HUES64 (cell line): ENCODE data around the gene SULT4A1.

ENCODE experiments used
- H3K27ac ChIP-seq: 2 replicates; pipeline ENCODE4 v1.7.0; 2013; ENCODE audit warnings: low read depth, low read length, inconsistent platforms
- H3K27me3 ChIP-seq: 2 replicates; pipeline ENCODE4 v1.6.1; 2013; ENCODE audit warnings: mild to moderate bottlenecking, low read length; ENCODE audit not compliant: insufficient read depth
- H3K36me3 ChIP-seq: 2 replicates; pipeline ENCODE4 v1.6.1; 2013; ENCODE audit warnings: mild to moderate bottlenecking, low read length; ENCODE audit not compliant: insufficient read depth
- H3K4me1 ChIP-seq: 2 replicates; pipeline ENCODE4 v1.6.1; 2013; ENCODE audit warnings: mild to moderate bottlenecking, low read length, moderate library complexity; ENCODE audit not compliant: insufficient read depth
- H3K4me3 ChIP-seq: 2 replicates; pipeline ENCODE4 v1.5.1; 2013; ENCODE audit warnings: mild to moderate bottlenecking, low read length, moderate library complexity
- H3K9ac ChIP-seq: 2 replicates; pipeline ENCODE4 v1.6.1; 2013; ENCODE audit warnings: mild to moderate bottlenecking, low read depth, low read length
- H3K9me3 ChIP-seq: 2 replicates; pipeline ENCODE4 v1.6.1; 2013; ENCODE audit warnings: low read depth, low read length; ENCODE audit not compliant: insufficient read depth
- WGBS: fragments of 150-250, 120-280 bp; methylation state at CpG from one replicate; pipeline ENCODE4 v1.1.7; 2013; ENCODE audit warnings: missing lambda C conversion rate; 5-methylcytosine and 5-hydroxymethylcytosine counted together

Gene SULT4A1

DNA sequence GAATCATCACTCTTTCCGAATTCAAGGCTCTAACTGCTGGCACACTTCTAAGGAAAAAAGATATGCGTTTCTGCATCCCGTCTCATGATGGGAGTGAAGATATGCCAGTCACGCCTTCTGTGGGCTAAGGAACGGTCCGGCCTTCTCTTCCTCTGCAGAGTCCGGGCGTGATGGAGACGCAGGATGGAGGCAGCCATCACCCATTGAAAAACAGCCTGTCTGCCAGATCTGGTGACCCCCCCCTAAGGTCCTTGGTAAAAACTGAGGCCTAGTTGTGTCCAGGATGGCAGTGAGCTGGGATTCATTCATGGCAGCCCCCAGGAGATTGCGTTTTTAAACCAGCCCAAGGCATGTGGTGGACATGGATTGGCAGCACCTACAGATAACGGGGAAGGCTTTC lies 43.3 kb downstream of the SULT4A1 start:
- Histone ChIP-seq H3K9me3 (no peaks in the 10 kb centered on the region), H3K4me3 (no peak overlapping the region), H3K4me1 (peaks cover 13% of the 10 kb centered on the region), H3K27me3 (no peaks in the 10 kb centered on the region), H3K27ac (no peak overlapping the region), H3K36me3 (no peaks in the 10 kb centered on the region), H3K9ac (no peak overlapping the region)
- 94% methylated on average over 11 of the region's 11 CpGs for WGBS

DNA sequence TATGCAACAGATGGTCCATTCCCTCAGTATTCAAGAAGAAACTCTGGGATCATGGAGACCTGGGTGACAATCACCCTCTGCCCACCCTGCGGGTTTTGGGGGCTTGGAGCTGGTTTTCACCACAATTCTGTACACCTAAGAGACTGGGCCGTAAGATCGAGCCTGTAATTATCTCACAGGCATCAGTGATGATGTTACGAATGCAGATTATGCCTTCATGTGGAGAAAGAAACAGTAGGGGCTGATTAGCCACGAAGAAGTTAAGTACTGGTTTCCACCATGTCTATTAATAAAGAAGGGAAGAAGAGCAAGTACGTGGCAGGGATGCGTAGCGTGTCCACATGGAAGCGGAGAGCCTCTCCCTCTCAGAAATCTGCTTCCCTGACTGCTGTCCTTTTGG lies 44.9 kb downstream of the SULT4A1 start:
- Histone ChIP-seq H3K9me3 (no peaks in the 10 kb centered on the region), H3K4me3 (no peak overlapping the region), H3K9ac (no peak overlapping the region), H3K36me3 (no peaks in the 10 kb centered on the region), H3K27me3 (no peaks in the 10 kb centered on the region), H3K4me1 (peaks cover 6% of the 10 kb centered on the region), H3K27ac (no peak overlapping the region)
- WGBS: 94% methylated on average over 9 of the region's 9 CpGs

DNA sequence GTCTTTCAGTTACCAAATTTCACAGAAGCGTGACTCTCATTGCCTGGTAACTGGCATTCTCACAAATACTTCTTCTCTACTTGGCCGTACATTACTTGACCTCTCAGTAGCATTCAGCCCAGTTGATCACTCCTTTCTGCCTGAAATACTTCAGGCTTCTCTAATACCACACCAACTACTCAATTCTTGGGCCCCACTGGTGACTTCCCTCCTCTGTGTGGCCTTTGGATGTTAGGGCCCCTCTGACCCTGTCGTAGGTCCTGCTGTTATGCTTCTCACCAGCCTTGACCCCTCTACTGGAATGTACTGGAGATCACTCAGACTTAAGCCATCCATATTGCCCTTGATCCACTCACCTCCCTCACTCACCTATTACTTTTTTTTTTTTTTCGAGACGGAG lies 48.0 kb downstream of the SULT4A1 start:
- peaks cover 10% of the 10 kb centered on the region for H3K4me1 ChIP-seq
- WGBS: 93% methylated on average over 5 of the region's 5 CpGs
- no peaks in the 10 kb centered on the region for H3K27me3 ChIP-seq
- H3K9ac ChIP-seq: no peak overlapping the region
- H3K27ac ChIP-seq: no peak overlapping the region
- no peaks in the 10 kb centered on the region for H3K36me3 ChIP-seq
- no peak overlapping the region for H3K4me3 ChIP-seq
- no peaks in the 10 kb centered on the region for H3K9me3 ChIP-seq

DNA sequence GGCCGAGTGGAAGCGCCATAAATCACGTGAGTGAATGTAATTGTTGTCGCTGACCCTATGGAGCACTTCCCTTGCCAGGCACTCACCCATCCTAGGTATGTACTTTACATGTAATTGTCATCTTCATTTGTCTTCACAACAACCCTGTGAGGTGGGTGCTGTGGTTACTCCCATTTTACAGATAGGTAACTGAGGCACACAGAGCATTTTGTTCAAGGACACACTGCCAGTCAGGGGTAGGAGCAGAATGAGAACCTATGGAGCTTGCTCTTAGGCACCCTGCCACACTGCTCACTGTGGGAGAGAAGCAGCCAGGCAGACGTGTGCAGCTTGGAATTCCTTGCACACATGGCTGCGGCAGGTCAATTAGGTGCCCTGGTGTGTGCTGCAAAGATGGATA lies 49.4 kb downstream of the SULT4A1 start:
- H3K9ac ChIP-seq: peak overlapping the region; percentile 90
- no peaks in the 10 kb centered on the region for H3K9me3 ChIP-seq
- H3K4me3 ChIP-seq: peak overlapping the region; percentile 77
- H3K27me3 ChIP-seq: no peaks in the 10 kb centered on the region
- peak overlapping the region; percentile 80 for H3K27ac ChIP-seq
- WGBS: 19% methylated on average over 6 of the region's 6 CpGs
- peaks cover 10% of the 10 kb centered on the region for H3K4me1 ChIP-seq
- H3K36me3 ChIP-seq: no peaks in the 10 kb centered on the region

DNA sequence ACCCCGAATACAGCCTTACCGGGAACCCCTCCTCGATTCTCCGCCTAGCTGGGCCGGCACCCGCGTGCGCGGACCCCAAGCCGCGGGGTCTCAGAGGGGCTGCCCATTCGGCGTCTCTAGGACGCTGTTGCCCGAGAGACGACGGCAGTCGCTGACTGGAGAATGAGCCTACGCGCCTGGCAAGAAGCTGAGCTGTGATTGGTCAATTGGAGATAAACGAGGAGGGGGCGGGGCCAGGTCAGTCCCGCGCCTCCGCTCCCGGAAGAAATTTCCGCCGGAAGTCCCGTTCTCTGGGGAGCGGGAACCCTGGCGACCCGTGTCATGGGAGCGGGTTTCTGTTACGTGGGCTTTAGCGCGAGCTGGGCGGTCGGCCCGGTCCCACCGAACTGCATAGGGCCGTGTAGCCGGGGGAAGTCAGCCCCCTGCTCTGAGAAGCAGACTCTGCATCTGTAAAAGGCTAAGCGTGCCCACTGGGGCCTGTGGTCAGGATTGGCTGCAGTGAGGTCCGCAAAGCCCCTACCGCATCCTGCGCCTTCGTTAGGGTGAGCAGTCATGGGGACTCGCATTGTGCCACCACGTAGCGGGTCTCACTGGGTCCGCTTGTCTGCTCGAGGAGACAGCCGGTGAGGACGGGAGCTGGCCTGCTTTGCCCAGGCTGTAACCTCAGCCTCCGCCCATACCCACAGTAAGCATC lies 50.0 kb downstream of the SULT4A1 start, which contains the start of gene EFCAB6:
EFCAB6 (minus strand) TSS at position 157 of the 694 bp plus-strand sequence. CDS start 29,987 bp downstream, outside the sequence.
- peak within 1 kb of the TSS; percentile 90 for H3K9ac ChIP-seq
- peak within 1 kb of the TSS; percentile 80 for H3K27ac ChIP-seq
- no peaks in the 10 kb centered on the region for H3K36me3 ChIP-seq
- no peaks in the 10 kb centered on the region for H3K9me3 ChIP-seq
- H3K27me3 ChIP-seq: no peaks in the 10 kb centered on the region
- H3K4me1 ChIP-seq: peaks cover 10% of the 10 kb centered on the region
- H3K4me3 ChIP-seq: peak within 1 kb of the TSS; percentile 77
- 1% methylated on average over 55 of the region's 55 CpGs for WGBS

DNA sequence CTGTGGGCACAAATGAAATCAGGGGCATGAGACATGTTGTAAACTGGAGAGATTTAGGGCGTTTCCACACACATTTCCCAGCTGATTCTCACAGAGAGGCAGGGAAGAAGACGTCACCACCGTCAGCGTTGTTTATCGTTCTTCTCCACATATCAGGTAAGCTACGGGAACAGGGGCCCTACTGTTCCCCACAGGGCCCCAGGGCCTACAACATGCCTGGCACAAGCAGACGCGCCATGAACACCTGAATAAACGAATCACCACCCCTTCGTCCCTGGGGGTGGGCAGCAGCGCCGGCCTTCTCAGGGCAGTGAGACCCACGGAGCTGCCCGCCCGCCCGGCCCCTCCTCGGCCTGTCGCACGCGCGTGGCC lies 50.5 kb downstream of the SULT4A1 start:
- Histone ChIP-seq H3K9ac (peak overlapping the region; percentile 66; the same call in 1 of the 2 replicates), H3K36me3 (no peaks in the 10 kb centered on the region), H3K9me3 (no peaks in the 10 kb centered on the region), H3K4me3 (peak overlapping the region; percentile 77), H3K27me3 (no peaks in the 10 kb centered on the region), H3K4me1 (peaks cover 10% of the 10 kb centered on the region), H3K27ac (no peak overlapping the region)
- under 1% methylated on average over 21 of the region's 21 CpGs for WGBS

DNA sequence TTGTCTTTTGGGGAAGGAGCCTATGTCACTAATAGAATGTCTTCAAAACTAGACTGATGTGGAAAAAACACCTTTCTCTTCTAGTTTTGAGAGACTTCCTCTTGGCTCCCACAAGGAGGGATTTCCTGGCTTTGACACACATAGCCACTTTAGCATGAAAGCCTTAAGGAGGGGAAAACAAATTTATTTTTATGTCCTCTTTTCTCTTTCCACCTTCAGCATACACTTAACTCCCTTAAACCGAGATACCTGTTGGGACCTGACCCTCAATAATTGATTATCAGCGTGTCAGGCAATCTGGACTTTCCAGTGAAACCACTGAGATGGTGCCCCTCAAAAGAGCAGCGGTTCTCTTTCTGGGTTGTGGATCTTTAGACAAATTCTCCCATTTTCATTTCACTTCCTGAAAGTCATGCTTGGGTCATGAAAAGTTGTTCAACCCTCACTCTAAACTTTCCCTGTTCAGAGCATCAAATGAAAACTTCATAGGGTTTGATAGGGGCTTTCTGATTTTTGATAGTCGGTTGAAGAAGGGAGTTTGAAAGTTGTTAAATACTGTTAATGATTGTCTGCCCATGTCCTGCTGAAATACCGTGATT lies 59.3 kb downstream of the SULT4A1 start:
- no peak overlapping the region for H3K27ac ChIP-seq
- no peaks in the 10 kb centered on the region for H3K4me1 ChIP-seq
- no peaks in the 10 kb centered on the region for H3K9me3 ChIP-seq
- no peak overlapping the region for H3K9ac ChIP-seq
- H3K4me3 ChIP-seq: no peak overlapping the region
- no peaks in the 10 kb centered on the region; the same call in 1 of the 2 replicates for H3K27me3 ChIP-seq
- no peaks in the 10 kb centered on the region for H3K36me3 ChIP-seq
- WGBS: 77% methylated on average over 5 of the region's 5 CpGs

DNA sequence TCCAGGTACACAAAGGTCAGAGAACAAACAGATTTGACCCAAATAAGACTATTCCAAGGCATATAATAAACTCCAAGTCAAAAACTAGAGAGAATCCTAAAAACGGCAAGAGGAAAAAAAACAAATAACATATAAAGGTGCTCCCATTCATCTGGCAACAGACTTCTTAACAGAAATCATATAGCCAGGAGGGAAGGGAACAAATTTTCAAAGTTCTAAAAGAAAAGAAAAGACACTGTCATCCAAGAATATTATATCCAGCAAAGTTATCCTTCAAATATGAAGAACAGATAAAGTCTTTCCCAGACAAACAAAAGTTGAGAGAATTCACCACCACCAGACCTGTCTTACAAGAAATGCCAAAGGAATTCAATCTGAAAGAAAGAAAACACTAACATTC lies 61.3 kb downstream of the SULT4A1 start:
- 88% methylated on average over 1 of the region's 1 CpG for WGBS
- no peak overlapping the region for H3K4me3 ChIP-seq
- H3K4me1 ChIP-seq: no peaks in the 10 kb centered on the region
- no peaks in the 10 kb centered on the region; the same call in 1 of the 2 replicates for H3K27me3 ChIP-seq
- no peaks in the 10 kb centered on the region for H3K9me3 ChIP-seq
- H3K36me3 ChIP-seq: no peaks in the 10 kb centered on the region
- no peak overlapping the region for H3K9ac ChIP-seq
- no peak overlapping the region for H3K27ac ChIP-seq

DNA sequence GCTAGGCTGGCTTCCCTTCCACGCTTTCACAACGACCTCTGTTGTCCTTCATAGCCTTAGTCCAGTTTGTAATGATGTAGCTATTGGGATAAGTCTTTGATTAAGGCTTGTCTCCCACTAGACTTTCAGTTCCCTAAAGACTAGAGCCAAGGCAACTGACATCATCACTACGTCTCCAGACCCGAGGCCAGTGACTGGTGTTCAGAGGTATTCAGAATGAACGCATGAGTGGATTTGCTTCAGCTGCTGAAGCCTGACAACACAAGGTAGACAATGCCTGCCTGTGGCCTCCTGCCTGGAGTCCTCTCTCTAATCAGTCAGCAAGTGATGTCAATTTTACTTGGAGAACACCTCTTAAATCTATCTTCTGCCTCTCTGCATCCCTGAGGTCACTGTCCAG lies 63.8 kb downstream of the SULT4A1 start:
- Histone ChIP-seq H3K4me1 (no peaks in the 10 kb centered on the region), H3K27me3 (no peaks in the 10 kb centered on the region), H3K36me3 (no peaks in the 10 kb centered on the region), H3K27ac (no peak overlapping the region), H3K9me3 (no peaks in the 10 kb centered on the region), H3K9ac (no peak overlapping the region), H3K4me3 (no peak overlapping the region)
- WGBS: 87% methylated on average over 5 of the region's 5 CpGs

DNA sequence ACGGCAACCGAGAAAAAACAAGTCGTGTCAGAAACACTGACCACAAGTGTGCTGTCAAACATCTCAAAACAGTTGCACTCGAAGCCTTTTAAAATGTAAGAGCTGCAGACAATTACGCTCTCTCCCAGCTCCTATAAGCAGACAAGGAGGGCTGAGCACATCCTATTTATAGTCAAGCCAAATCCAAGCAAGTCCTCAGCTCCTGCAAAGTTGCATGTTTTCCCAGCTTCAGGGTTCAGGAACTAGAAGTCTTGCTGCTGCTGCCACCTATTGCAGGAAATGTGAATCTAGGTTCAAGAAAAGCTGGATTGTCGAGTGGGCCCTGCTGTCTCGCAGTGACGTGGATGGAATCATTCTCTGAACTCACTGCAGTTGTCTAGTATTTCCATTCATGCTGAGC lies 65.7 kb downstream of the SULT4A1 start:
- H3K4me3 ChIP-seq: no peak overlapping the region
- H3K36me3 ChIP-seq: no peaks in the 10 kb centered on the region
- no peaks in the 10 kb centered on the region for H3K4me1 ChIP-seq
- H3K27me3 ChIP-seq: no peaks in the 10 kb centered on the region
- WGBS: 81% methylated on average over 8 of the region's 8 CpGs
- no peak overlapping the region for H3K9ac ChIP-seq
- H3K9me3 ChIP-seq: no peaks in the 10 kb centered on the region
- H3K27ac ChIP-seq: no peak overlapping the region

DNA sequence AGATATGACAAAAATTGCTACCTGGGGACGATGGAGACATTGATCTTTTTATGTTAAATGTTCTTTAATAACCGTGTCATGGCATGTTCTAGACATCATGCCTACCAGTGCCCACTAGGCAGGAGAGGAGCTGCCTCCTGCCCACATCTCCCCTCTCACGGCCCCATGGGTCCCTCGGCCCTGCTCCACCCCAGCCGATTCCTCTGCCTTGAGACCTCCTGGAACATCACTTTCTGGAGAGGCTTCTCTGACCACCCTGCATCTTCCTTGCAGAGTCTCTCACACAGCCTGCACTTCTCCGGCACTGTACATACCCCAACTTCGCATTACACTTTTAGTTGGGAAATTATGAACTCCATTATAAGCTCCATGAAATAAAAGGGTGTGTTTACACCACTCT lies 67.0 kb downstream of the SULT4A1 start:
- Histone ChIP-seq H3K27me3 (no peaks in the 10 kb centered on the region), H3K36me3 (no peaks in the 10 kb centered on the region), H3K4me3 (no peak overlapping the region), H3K4me1 (no peaks in the 10 kb centered on the region), H3K9me3 (no peaks in the 10 kb centered on the region), H3K27ac (no peak overlapping the region), H3K9ac (no peak overlapping the region)
- WGBS: 84% methylated on average over 7 of the region's 7 CpGs
